CD1c-positive myeloid dendritic cell (primary cell): ENCODE data around the gene IL10RB.
A peak's percentile ranks its signal among the peaks of the same experiment; 100 is the strongest.
"Not testable (repeated sequence)": the region's sequence is repeated elsewhere in the genome, so short reads cannot be mapped to it uniquely, and the experiment has no call there.

ENCODE experiments used
- DNase-seq: peaks from one replicate; pipeline ENCODE4 v3.0.0-alpha.2; 2016; ENCODE audit errors: extremely low spot score

Gene IL10RB

GRCh38 chr21:33240404-33240803 is 25.8 kb upstream of the IL10RB start:
- DNase-seq = no peak

- no peak for DNase-seq
These were observed 24.3 kb upstream of the IL10RB start for GRCh38 chr21:33241846-33242245.

GRCh38 chr21:33242846-33243245 is 23.3 kb upstream of the IL10RB start:
- DNase-seq = not testable (repeated sequence)

GRCh38 chr21:33244082-33244778 is 21.9 kb upstream of the IL10RB start:
- DNase-seq = no peak

GRCh38 chr21:33244779-33245105 is 21.4 kb upstream of the IL10RB start:
- DNase-seq = no peak

- DNase-seq = no peak
These were observed 20.8 kb upstream of the IL10RB start for GRCh38 chr21:33245289-33245918.

- no peak for DNase-seq
These were observed 19.7 kb upstream of the IL10RB start for GRCh38 chr21:33246506-33246905.

GRCh38 chr21:33246963-33247362 is 19.2 kb upstream of the IL10RB start:
- no peak for DNase-seq

- no peak for DNase-seq
These were observed 18.6 kb upstream of the IL10RB start for GRCh38 chr21:33247599-33247998.

GRCh38 chr21:33249331-33250002 is 16.7 kb upstream of the IL10RB start:
- DNase-seq = no peak

- no peak for DNase-seq
These were observed 15.0 kb upstream of the IL10RB start for GRCh38 chr21:33251119-33251518.

- DNase-seq = not testable (repeated sequence)
These were observed 12.8 kb upstream of the IL10RB start for GRCh38 chr21:33253382-33253781.

- DNase-seq = no peak
These were observed 11.4 kb upstream of the IL10RB start for GRCh38 chr21:33254766-33255165.

- no peak for DNase-seq
These were observed 10.8 kb upstream of the IL10RB start for GRCh38 chr21:33255404-33255803.

- no peak for DNase-seq
These were observed 10.1 kb upstream of the IL10RB start for GRCh38 chr21:33256019-33256418.

GRCh38 chr21:33257094-33257803 is 8.9 kb upstream of the IL10RB start:
- no peak for DNase-seq

- DNase-seq = no peak
These were observed 7.7 kb upstream of the IL10RB start for GRCh38 chr21:33258475-33258874.

- DNase-seq = no peak
These were observed 6.7 kb upstream of the IL10RB start for GRCh38 chr21:33259428-33259827.

- DNase-seq = no peak
These were observed 6.2 kb upstream of the IL10RB start for GRCh38 chr21:33259995-33260394.

GRCh38 chr21:33261635-33262034 is 4.5 kb upstream of the IL10RB start:
- peak; percentile 52 for DNase-seq

- DNase-seq = no peak
These were observed 3.2 kb upstream of the IL10RB start for GRCh38 chr21:33262921-33263320.

- DNase-seq = no peak
These were observed 1.6 kb upstream of the IL10RB start for GRCh38 chr21:33264561-33264960.

- DNase-seq = peak; percentile 95
These were observed 510 bp upstream of the IL10RB start for GRCh38 chr21:33265664-33266049.
